HepG2 (cell line): ENCODE results near the gene RBM6. TPM values are rescaled to one million over a fixed set of nuclear protein-coding genes. Genes with fewer than 3 reads are reported as not detected.

Experiments
- ATAD3A ChIP-seq: sonication (generic); formaldehyde crosslinking; IDR thresholded peaks from 2 replicates; pipeline ENCODE4 v1.4.0; 2020; ENCODE audit warnings: missing genetic modification reagents
- CCDC6 ChIP-seq: sonication (generic); formaldehyde crosslinking; IDR thresholded peaks from 2 replicates; pipeline ENCODE4 v1.8.1; 2022; ENCODE audit warnings: mild to moderate bottlenecking, missing genetic modification reagents, moderate library complexity
- GATAD1 ChIP-seq: IDR thresholded peaks from 2 replicates; pipeline ENCODE4 v1.6.1; 2016; ENCODE audit warnings: missing genetic modification reagents, missing compliant biosample characterization
- ZNF318 ChIP-seq: sonication (generic); formaldehyde crosslinking; IDR thresholded peaks from 2 replicates; pipeline ENCODE4 v1.4.0; 2020; ENCODE audit warnings: mild to moderate bottlenecking, missing genetic modification reagents
- ZSCAN25 ChIP-seq: sonication (generic); formaldehyde crosslinking; IDR thresholded peaks from 2 replicates; pipeline ENCODE4 v1.8.0; 2022; ENCODE audit warnings: mild to moderate bottlenecking, missing genetic modification reagents
- polyA plus RNA-seq, 8 experiments: library from polyadenylated mRNA; depleted of rRNA in 3 of 8; stranded (reverse) in 7 of 8; unstranded in 1 of 8; fragments of >200 nt; fragmentation: Illumina TruSeq in 4 of 8; extraction: Trizol in 4 of 8; gene quantifications; 2 replicates each; pipeline versions ENCODE4 v1.2.1 to v1.2.3, GENCODE V29; 2011 to 2016; ENCODE audit warnings: low read depth in 4 of 8, missing spikeins in 1 of 8, mixed read lengths in 1 of 8; ENCODE audit not compliant: insufficient read depth in 1 of 8
- total RNA-seq, 5 experiments: library from RNA; depleted of rRNA; stranded (reverse); fragments of >200 nt; fragmentation: Illumina TruSeq; extraction: Trizol; gene quantifications; 2 replicates each; pipeline ENCODE4 v1.2.3, GENCODE V29; 2016; ENCODE audit warnings: low read depth in 1 of 5
- TF ChIP-seq, protein P1 (sequence below): sonication (generic); formaldehyde crosslinking; IDR thresholded peaks from 2 replicates; pipeline ENCODE4 v1.4.0; 2020; ENCODE audit warnings: missing genetic modification reagents, borderline replicate concordance
- TF ChIP-seq, protein P2 (sequence below): sonication (generic); formaldehyde crosslinking; conservative IDR thresholded peaks from 2 replicates; pipeline ENCODE4 v1.8.0; 2022; ENCODE audit warnings: missing genetic modification reagents
- TF ChIP-seq, protein P3 (sequence below): sonication (generic); formaldehyde crosslinking; IDR thresholded peaks from 2 replicates; pipeline ENCODE4 v1.5.1; 2020; ENCODE audit warnings: missing genetic modification reagents, mild to moderate bottlenecking, borderline replicate concordance
- TF ChIP-seq, protein P4 (sequence below): sonication (generic); formaldehyde crosslinking; IDR thresholded peaks from 2 replicates; pipeline ENCODE4 v1.8.0; 2022; ENCODE audit warnings: mild to moderate bottlenecking, missing genetic modification reagents, moderate library complexity

Gene RBM6
- total and polyA plus RNA-seq, 2 of the 13 experiments (the other 11 are each of a cell fraction or from before 2014, with no cell fraction given) = 72.7 to 86.1 TPM

GRCh38 chr3:49901366-49902339 is 38.3 kb upstream of the RBM6 start (continued):
- TF ChIP-seq, protein P1, sequence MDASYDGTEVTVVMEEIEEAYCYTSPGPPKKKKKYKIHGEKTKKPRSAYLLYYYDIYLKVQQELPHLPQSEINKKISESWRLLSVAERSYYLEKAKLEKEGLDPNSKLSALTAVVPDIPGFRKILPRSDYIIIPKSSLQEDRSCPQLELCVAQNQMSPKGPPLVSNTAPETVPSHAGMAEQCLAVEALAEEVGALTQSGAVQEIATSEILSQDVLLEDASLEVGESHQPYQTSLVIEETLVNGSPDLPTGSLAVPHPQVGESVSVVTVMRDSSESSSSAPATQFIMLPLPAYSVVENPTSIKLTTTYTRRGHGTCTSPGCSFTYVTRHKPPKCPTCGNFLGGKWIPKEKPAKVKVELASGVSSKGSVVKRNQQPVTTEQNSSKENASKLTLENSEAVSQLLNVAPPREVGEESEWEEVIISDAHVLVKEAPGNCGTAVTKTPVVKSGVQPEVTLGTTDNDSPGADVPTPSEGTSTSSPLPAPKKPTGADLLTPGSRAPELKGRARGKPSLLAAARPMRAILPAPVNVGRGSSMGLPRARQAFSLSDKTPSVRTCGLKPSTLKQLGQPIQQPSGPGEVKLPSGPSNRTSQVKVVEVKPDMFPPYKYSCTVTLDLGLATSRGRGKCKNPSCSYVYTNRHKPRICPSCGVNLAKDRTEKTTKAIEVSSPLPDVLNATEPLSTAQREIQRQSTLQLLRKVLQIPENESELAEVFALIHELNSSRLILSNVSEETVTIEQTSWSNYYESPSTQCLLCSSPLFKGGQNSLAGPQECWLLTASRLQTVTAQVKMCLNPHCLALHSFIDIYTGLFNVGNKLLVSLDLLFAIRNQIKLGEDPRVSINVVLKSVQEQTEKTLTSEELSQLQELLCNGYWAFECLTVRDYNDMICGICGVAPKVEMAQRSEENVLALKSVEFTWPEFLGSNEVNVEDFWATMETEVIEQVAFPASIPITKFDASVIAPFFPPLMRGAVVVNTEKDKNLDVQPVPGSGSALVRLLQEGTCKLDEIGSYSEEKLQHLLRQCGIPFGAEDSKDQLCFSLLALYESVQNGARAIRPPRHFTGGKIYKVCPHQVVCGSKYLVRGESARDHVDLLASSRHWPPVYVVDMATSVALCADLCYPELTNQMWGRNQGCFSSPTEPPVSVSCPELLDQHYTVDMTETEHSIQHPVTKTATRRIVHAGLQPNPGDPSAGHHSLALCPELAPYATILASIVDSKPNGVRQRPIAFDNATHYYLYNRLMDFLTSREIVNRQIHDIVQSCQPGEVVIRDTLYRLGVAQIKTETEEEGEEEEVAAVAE (CRISPR knock-in tag) = no peak
- TF ChIP-seq ATAD3A (CRISPR knock-in tag) (no peak), ZNF318 (CRISPR knock-in tag) (no peak), CCDC6 (CRISPR knock-in tag) (no peak), GATAD1 (CRISPR knock-in tag) (no peak), ZSCAN25 (no peak)
- TF ChIP-seq, protein P2, sequence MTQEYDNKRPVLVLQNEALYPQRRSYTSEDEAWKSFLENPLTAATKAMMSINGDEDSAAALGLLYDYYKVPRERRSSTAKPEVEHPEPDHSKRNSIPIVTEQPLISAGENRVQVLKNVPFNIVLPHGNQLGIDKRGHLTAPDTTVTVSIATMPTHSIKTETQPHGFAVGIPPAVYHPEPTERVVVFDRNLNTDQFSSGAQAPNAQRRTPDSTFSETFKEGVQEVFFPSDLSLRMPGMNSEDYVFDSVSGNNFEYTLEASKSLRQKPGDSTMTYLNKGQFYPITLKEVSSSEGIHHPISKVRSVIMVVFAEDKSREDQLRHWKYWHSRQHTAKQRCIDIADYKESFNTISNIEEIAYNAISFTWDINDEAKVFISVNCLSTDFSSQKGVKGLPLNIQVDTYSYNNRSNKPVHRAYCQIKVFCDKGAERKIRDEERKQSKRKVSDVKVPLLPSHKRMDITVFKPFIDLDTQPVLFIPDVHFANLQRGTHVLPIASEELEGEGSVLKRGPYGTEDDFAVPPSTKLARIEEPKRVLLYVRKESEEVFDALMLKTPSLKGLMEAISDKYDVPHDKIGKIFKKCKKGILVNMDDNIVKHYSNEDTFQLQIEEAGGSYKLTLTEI (CRISPR knock-in tag) = no peak
- TF ChIP-seq, protein P3, sequence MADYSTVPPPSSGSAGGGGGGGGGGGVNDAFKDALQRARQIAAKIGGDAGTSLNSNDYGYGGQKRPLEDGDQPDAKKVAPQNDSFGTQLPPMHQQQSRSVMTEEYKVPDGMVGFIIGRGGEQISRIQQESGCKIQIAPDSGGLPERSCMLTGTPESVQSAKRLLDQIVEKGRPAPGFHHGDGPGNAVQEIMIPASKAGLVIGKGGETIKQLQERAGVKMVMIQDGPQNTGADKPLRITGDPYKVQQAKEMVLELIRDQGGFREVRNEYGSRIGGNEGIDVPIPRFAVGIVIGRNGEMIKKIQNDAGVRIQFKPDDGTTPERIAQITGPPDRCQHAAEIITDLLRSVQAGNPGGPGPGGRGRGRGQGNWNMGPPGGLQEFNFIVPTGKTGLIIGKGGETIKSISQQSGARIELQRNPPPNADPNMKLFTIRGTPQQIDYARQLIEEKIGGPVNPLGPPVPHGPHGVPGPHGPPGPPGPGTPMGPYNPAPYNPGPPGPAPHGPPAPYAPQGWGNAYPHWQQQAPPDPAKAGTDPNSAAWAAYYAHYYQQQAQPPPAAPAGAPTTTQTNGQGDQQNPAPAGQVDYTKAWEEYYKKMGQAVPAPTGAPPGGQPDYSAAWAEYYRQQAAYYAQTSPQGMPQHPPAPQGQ (CRISPR knock-in tag) = no peak
- TF ChIP-seq, protein P4, sequence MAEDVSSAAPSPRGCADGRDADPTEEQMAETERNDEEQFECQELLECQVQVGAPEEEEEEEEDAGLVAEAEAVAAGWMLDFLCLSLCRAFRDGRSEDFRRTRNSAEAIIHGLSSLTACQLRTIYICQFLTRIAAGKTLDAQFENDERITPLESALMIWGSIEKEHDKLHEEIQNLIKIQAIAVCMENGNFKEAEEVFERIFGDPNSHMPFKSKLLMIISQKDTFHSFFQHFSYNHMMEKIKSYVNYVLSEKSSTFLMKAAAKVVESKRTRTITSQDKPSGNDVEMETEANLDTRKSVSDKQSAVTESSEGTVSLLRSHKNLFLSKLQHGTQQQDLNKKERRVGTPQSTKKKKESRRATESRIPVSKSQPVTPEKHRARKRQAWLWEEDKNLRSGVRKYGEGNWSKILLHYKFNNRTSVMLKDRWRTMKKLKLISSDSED (CRISPR knock-in tag) = no peak
